Measurements from ENCODE around the gene HLCS.

Gene HLCS

GRCh38 chr21:36728371-36729111 is 237.9 kb downstream of the HLCS start:
- DNase-seq, result no peak

- DNase-seq, result no peak
Measured at GRCh38 chr21:36727866-36728265, 238.6 kb downstream of the HLCS start.

- no peak for DNase-seq
Measured at GRCh38 chr21:36725793-36726386, 240.6 kb downstream of the HLCS start.

- DNase-seq, result no peak
Measured at GRCh38 chr21:36724660-36725059, 241.8 kb downstream of the HLCS start.

GRCh38 chr21:36723371-36723881 is 243.0 kb downstream of the HLCS start:
- no peak for DNase-seq

- no peak for DNase-seq
Measured at GRCh38 chr21:36722370-36723368, 243.8 kb downstream of the HLCS start.

GRCh38 chr21:36721817-36722216 is 244.7 kb downstream of the HLCS start:
- DNase-seq, result no peak

- no peak for DNase-seq
Measured at GRCh38 chr21:36719614-36720013, 246.9 kb downstream of the HLCS start.

GRCh38 chr21:36718951-36719501 is 247.4 kb downstream of the HLCS start:
- DNase-seq, result peak in 37 of 51 donors; percentile 3 to 82 (median 52)

GRCh38 chr21:36717976-36718375 is 248.5 kb downstream of the HLCS start:
- no peak for DNase-seq

GRCh38 chr21:36716836-36717235 is 249.6 kb downstream of the HLCS start:
- DNase-seq, result no peak

- no peak for DNase-seq
Measured at GRCh38 chr21:36716387-36716786, 250.1 kb downstream of the HLCS start.

GRCh38 chr21:36713746-36714145 is 252.7 kb downstream of the HLCS start:
- no peak for DNase-seq

- DNase-seq, result no peak
Measured at GRCh38 chr21:36710729-36711048, 255.8 kb downstream of the HLCS start.

- DNase-seq, result no peak
Measured at GRCh38 chr21:36709868-36710728, 256.4 kb downstream of the HLCS start.

GRCh38 chr21:36709030-36709867 is 257.2 kb downstream of the HLCS start:
- no peak for DNase-seq

- no peak for DNase-seq
Measured at GRCh38 chr21:36708286-36709029, 258.0 kb downstream of the HLCS start.

- no peak for DNase-seq
Measured at GRCh38 chr21:36707763-36708285, 258.6 kb downstream of the HLCS start.

Measured in hypothalamus (tissue), 51 donors.